Renal cortex interstitium (tissue), 11 donors: ENCODE results near the gene SLC34A1. TPM values are rescaled to one million over a fixed set of nuclear protein-coding genes. Genes with fewer than 3 reads are reported as not detected.
"Not testable (repeated sequence)": the region's sequence is repeated elsewhere in the genome, so short reads cannot be mapped to it uniquely, and the experiment has no call there.

Experiments
- DNase-seq, 11 donors: peaks; one replicate each; pipeline ENCODE4 v3.0.0-alpha.2; 2013; ENCODE audit warnings: low read depth in 9 of 11, low spot score in 4 of 11; ENCODE audit errors: extremely low read depth in 1 of 11
- polyA plus RNA-seq, 3 donors: library from polyadenylated mRNA; unstranded; fragments of 120-200 nt; gene quantifications; one replicate each; pipeline ENCODE4 v1.2.1, GENCODE V29; 2013; ENCODE audit not compliant: insufficient read length in 3 of 3

SLC34A1 gene
- polyA plus RNA-seq, 3 donors, result 181 to 315 (median 202) TPM

GRCh38 chr5:177363565-177363964 lies 20.7 kb upstream of the SLC34A1 start:
- DNase-seq, result no peak

DNA sequence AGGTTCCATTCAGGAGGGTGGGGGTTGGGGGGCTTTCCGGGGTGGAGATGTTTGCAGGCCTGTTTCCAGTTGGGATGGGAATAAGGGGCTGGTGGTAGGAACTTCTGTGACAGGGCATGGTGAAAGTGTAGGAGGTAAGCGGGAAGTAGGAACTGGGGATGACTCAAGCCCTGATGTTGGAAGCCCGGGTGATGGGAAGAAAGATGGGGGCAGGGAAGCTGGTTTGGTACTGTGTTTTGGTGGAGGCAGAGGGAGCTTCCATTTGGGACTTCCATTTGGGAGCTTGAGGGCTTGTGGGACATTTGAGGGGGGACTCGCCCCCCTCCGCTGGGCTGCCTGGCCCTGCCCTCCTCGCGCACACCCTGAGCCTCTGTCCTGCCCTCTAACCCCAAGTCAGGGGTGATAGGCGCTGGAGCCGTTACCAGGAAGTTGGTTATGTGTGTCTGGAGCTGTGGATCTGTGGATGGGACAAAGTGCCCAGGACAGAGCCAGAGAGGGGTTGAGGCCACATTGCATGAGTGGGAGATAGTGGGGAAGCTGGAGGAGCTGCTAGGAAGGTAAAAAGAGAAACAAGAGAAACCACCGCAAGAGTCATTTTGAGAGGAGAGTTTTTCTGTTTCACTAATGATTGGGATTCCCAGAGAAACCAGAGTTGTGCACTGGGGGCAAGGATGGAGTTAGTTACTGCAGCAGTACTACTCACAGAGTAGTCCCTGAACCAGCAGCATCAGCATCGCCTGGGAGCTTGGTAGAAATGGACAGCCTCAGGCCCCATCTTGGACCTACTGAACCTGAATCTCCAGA lies 19.9 kb upstream of the SLC34A1 start:
- DNase-seq, result no peak

DNA sequence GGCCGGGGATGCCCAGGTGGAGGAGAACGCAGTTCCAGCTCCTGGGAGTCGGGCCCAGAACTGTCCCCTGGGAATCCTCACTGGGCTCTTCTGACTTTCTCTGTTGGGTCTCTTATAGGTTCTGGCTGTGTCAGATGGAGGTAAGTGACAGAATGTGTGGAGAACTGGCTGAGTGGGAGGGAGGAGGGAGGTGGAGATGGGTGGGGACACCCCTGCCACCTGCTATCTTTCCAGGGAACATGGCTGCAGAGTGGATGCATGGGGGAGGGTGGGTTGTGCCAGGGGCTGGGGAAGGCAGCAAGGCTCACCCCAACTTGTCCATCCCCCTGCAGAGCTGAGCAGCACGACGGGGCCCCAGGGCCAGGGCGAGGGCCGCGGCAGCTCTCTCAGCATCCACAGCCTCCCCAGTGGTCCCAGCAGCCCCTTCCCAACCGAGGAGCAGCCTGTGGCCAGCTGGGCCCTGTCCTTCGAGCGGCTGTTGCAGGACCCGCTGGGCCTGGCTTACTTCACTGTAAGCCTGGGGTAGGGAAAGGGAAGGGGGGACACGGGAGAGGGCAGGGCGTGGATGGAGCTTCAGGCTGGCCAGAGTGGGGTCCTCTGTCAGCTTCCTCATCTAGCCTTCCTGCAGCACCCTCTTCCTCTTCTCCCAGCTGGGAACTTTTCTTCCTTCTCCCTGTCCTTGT lies 18.2 kb upstream of the SLC34A1 start:
- DNase-seq, result no peak

DNA sequence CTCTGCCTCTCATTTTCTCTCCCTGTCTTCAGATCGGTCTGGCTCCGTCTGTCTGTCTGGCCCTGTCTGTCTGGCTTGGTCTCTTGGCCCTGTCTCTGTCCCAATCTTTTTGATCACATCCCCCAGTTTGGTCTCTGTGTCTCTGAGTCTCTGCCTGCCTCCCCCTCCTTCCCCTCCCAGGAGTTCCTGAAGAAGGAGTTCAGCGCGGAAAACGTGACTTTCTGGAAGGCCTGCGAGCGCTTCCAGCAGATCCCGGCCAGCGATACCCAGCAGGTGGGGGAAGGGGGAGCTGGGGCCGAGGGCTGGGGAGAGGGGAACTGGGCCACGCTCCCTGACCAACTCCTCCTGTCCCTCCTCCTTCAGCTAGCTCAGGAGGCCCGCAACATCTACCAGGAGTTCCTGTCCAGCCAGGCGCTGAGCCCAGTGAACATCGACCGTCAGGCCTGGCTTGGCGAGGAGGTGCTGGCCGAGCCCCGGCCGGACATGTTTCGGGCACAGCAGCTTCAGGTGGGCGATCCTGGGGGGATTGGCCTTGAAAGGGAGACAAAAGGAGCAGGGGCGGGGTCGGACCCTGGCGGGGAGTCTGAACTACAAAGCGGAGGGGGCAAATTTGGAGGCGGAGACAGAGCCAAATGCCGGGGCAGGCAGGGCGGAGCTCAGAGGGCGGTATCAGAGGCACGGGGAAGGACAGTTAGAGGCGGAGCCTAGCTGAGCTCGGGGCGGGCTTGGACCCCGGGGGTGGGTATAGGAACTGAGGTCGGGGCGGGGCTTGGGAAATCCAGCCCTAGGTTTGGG lies 17.5 kb upstream of the SLC34A1 start:
- DNase-seq, result peak; percentile 70 to 87 (median 82)

GRCh38 chr5:177367323-177367848 lies 16.8 kb upstream of the SLC34A1 start:
- DNase-seq, result no peak

DNA sequence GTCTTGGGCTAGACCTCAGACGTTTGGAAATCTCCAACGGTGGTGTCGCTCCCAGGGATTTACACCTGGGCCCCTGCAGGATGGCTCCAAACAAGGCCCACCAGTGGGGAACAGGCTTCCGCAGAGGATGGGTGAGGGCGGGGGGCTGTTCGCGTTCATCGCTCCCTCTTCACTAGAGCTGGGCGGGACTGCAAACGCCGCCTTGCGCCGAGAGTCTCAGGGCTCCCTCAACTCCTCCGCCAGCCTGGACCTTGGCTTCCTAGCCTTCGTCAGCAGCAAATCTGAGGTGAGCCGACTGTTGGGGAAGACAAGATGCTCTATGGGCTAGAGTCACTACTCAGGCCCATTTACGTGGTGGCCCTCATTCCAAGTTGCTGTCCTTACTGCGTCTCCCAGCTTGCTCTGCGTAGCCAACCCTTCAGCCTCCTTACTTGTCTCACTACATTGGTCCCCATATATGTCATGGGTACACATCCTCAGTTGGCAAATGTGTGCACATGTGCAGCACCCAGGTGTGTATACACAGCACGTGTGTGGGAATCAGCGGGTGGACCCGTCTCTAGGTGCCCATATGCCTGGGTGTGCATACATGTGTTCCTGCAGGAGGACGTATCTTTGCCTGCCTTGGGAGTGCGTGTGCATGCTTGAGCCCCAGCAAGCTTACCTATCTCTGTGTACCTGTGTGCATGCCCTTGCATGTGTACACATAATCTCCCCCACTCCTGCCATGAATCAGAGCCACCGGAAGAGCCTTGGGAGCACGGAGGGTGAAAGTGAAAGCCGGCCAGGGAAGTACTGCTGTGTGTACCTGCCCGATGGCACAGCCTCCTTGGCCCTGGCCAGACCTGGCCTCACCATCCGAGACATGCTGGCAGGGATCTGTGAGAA lies 16.0 kb upstream of the SLC34A1 start:
- DNase-seq, result no peak

DNA sequence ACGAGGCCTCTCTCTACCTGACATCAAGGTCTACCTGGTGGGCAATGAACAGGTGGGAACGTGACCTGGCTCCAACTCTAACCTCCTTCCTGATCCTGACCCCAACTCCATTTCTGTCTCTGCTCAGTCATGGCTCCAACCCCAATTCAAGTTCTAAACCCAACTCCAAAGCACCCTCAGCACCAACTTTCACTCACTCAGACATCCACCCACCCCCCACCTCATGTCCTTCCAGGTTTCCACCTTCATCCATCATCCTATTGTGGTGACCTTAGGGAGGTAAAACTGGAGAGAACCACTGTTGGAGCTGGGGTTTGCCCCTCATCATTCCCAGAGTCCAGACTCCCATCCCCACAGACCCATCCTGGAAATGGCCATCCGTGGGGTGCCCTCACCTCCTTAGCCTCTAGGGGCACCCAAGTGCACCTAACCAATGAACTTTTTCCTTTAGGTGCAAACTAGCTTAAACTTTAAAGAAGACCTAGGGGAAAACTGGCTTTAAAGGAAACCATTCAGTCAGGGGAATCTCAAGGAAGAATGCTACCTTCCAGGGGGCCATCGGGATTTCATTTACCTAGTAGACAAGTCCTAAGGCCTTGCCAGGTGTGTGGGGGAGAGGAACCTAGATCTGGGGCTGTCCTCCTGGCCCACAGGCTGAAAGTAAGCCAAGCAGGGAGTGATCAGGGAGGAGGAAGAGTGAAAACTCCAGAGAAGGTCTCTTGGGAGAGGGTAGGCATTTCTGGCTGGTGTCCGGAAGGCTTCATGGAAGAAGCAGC lies 15.2 kb upstream of the SLC34A1 start:
- DNase-seq, result no peak

GRCh38 chr5:177369645-177370440 lies 14.4 kb upstream of the SLC34A1 start:
- no peak for DNase-seq

DNA sequence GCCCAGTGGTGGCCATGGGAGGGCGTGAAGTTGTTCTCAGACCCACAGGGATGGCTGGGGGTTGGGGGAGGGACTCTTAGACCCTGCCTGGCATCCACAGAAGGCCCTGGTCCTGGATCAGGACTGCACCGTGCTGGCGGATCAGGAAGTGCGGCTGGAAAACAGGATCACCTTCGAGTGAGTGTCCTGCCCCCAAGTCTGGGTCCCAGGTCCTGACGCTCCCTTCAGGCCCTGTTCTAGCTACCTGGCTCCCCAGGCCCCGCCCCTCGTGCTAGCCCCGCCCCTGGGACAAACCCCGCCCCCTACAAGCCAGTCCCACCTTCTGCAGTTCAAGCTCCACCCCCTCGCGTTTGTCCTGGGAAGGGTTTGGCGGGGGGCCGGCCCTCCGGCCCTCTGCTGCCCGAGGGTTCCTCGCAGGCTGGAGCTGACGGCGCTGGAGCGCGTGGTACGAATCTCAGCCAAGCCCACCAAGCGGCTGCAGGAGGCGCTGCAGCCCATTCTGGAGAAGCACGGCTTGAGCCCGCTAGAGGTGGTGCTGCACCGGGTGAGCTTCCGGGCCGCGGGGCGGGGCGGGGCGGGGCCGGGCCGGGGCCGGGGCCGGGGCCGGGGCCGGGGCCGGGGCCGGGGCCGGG lies 13.6 kb upstream of the SLC34A1 start:
- DNase-seq, result peak in 10 of 11 donors; percentile 66 to 84 (median 79)

GRCh38 chr5:177371120-177372033 lies 12.9 kb upstream of the SLC34A1 start:
- no peak for DNase-seq

- no peak for DNase-seq
Measured at GRCh38 chr5:177372034-177372896, 12.0 kb upstream of the SLC34A1 start.

GRCh38 chr5:177372910-177373309 lies 11.3 kb upstream of the SLC34A1 start:
- DNase-seq, result no peak

DNA sequence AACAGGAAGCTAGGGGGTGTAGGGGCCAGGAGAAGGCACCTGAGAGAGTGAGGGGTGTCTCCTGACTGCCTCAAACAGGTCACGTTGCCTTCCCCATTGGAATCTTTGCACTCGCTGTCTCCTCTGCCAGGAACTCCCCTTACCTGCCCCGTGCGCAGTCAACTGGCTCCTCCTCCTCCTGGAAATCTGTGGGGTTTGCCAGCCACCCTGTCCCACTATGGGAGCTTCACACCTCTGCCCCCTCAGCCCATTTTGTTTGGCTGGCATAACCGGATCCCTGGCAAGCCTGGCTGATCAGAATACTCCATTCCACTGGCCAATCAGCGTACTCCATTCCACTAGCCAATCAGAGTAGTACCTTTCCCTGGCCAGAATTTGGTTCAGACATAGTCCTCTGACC lies 10.4 kb upstream of the SLC34A1 start:
- no peak for DNase-seq

DNA sequence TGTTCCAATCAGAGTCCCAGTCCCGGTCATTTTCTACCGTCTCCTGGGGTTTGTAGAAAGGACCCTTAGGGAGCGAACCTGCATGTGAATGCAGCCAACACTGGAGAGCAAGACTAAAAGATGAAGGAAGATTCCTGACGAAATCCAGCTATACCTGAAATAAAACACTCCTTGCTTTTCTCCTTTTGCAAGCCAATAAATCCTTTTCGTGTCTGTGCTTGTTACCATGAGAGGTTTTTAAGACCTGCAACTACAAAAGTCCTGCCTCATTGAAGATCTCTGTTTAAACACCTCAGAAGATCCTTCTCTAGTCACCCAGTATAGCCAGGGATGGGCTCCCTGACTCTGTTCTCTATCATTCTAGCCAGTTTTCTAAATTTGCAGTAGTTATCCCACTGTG lies 10.0 kb upstream of the SLC34A1 start:
- no peak for DNase-seq

- not testable (repeated sequence) for DNase-seq
Measured at GRCh38 chr5:177375516-177375915, 8.7 kb upstream of the SLC34A1 start.
